HCT116 (cell line): ENCODE data around the gene LPAR1. TPM values are rescaled to one million over a fixed set of nuclear protein-coding genes. Genes with fewer than 3 reads are reported as not detected.

Experiments used
- ATAC-seq: fragments of 200-7000 bp; cut with Tn5 transposase; 2 replicates; pipeline ENCODE4 v1.9.1; 2020; ENCODE audit warnings: mild to moderate bottlenecking, moderate library complexity
- BruUV-seq: library from RNA; stranded (reverse); fragments of 400-500 nt; replicated peaks from 2 replicates; lab custom pipeline; 2021; lab: Mats Ljungman, UMichigan
- CTCF ChIA-PET: fragments of 300-600 bp; sonication (Branson Sonifier 250); formaldehyde crosslinking; loops from one replicate; lab custom pipeline; 2021; ENCODE audit warnings: antibody characterized with exemption; lab: Charles Lee
- POLR2A ChIA-PET: fragments of 300-600, 350-600 bp; sonication (Branson Sonifier 250); formaldehyde crosslinking; loops from one replicate; lab custom pipeline; 2021; ENCODE audit warnings: antibody characterized with exemption; lab: Charles Lee
- RAD21 ChIA-PET, 2 experiments: fragments of 300-600 bp; sonication (Branson Sonifier 250); formaldehyde crosslinking; loops; one replicate each; lab custom pipeline; 2023; ENCODE audit warnings: low total read pairs in 2 of 2; ENCODE audit not compliant: uncharacterized antibody in 2 of 2, unreplicated experiment in 2 of 2, low non-redundant PET in 1 of 2; lab: Charles Lee
- DNase-seq: peaks from one replicate; pipeline ENCODE4 v3.0.0-alpha.2; 2010; ENCODE audit warnings: low read depth, low spot score
- H2AFZ ChIP-seq: fragments of 200-600 bp; shearing (Covaris generic), sonication (generic); 2 replicates; pipeline ENCODE4 v1.6.1; 2017; ENCODE audit warnings: low read depth, mixed run types, mixed read lengths, antibody characterized with exemption, low read length; ENCODE audit not compliant: poor library complexity, severe bottlenecking
- H3K27ac ChIP-seq: 2 replicates; pipeline ENCODE4 v1.5.1; 2012; ENCODE audit warnings: low read depth, low read length
- H3K27me3 ChIP-seq: fragments of 200-600 bp; sonication (generic); 2 replicates; pipeline ENCODE4 v1.6.1; 2016; ENCODE audit warnings: mixed run types, low read length, mixed read lengths; ENCODE audit not compliant: insufficient read depth
- H3K36me3 ChIP-seq, 2 experiments: fragments of 200-500 bp in 1 of 2; fragments of 200-600 bp in 1 of 2; sonication (Bioruptor generic) in 1 of 2; sonication (generic) in 1 of 2; 2 replicates each; pipeline versions ENCODE4 v1.5.1 to v1.6.1; 2014 to 2016; ENCODE audit warnings: low read length in 2 of 2, inconsistent platforms in 1 of 2, mixed read lengths in 1 of 2, mixed run types in 1 of 2; ENCODE audit not compliant: insufficient read depth in 2 of 2, control insufficient read depth in 1 of 2
- H3K4me1 ChIP-seq, 2 experiments: fragments of 200-600 bp in 1 of 2; sonication (generic) in 1 of 2; 2 replicates each; pipeline versions ENCODE4 v1.5.1 to v1.6.1; 2012 to 2017; ENCODE audit warnings: low read length in 2 of 2, inconsistent platforms in 1 of 2, mild to moderate bottlenecking in 1 of 2, mixed read lengths in 1 of 2, mixed run types in 1 of 2, moderate library complexity in 1 of 2; ENCODE audit not compliant: insufficient read depth in 2 of 2, control insufficient read depth in 1 of 2
- H3K4me2 ChIP-seq: fragments of 200-600 bp; sonication (generic); 2 replicates; pipeline ENCODE4 v1.6.1; 2017; ENCODE audit warnings: mixed run types, low read length, mixed read lengths
- H3K4me3 ChIP-seq, 2 experiments: fragments of 200-600 bp in 1 of 2; sonication (generic) in 1 of 2; replicated peaks in 1 of 2; 2 replicates each; pipeline ENCODE4 v1.5.1; 2011 to 2016; ENCODE audit warnings: low read length in 2 of 2, control low read depth in 1 of 2, low read depth in 1 of 2, mild to moderate bottlenecking in 1 of 2, mixed read lengths in 1 of 2, mixed run types in 1 of 2
- H3K79me2 ChIP-seq: fragments of 200-600 bp; sonication (generic); 2 replicates; pipeline ENCODE4 v1.6.1; 2017; ENCODE audit warnings: mild to moderate bottlenecking, mixed run types, low read length, moderate library complexity, mixed read lengths; ENCODE audit not compliant: insufficient read depth
- H3K9ac ChIP-seq: fragments of 200-600 bp; sonication (generic); 2 replicates; pipeline ENCODE4 v1.6.1; 2016; ENCODE audit warnings: low read length, mixed read lengths
- H3K9me2 ChIP-seq: fragments of 200-600 bp; sonication (generic), shearing (Covaris generic); 2 replicates; pipeline ENCODE4 v1.6.1; 2017; ENCODE audit warnings: mixed run types, mild to moderate bottlenecking, moderate library complexity; ENCODE audit not compliant: insufficient read depth
- H3K9me3 ChIP-seq, 2 experiments: fragments of 200-500 bp in 1 of 2; fragments of 200-600 bp in 1 of 2; sonication (Bioruptor generic) in 1 of 2; sonication (generic) in 1 of 2; 2 replicates each; pipeline ENCODE4 v1.6.1; 2014 to 2017; ENCODE audit warnings: low read length in 2 of 2, mixed read lengths in 2 of 2, inconsistent platforms in 1 of 2, low read depth in 1 of 2, mild to moderate bottlenecking in 1 of 2, mixed run types in 1 of 2, moderate library complexity in 1 of 2; ENCODE audit not compliant: control insufficient read depth in 1 of 2, insufficient read depth in 1 of 2
- H4K20me1 ChIP-seq: fragments of 200-600 bp; sonication (generic), shearing (Covaris generic); 2 replicates; pipeline ENCODE4 v1.6.1; 2017; ENCODE audit warnings: mixed run types, mild to moderate bottlenecking, moderate library complexity; ENCODE audit not compliant: insufficient read depth
- CBX3 ChIP-seq: IDR thresholded peaks from 2 replicates; pipeline ENCODE4 v1.6.1; 2012; ENCODE audit warnings: low read depth
- ELF1 ChIP-seq: IDR thresholded peaks from 2 replicates; pipeline ENCODE4 v1.6.1; 2012; ENCODE audit warnings: low read depth, borderline replicate concordance
- EZH2 ChIP-seq: fragments of 200-600 bp; sonication (generic); IDR thresholded peaks from 2 replicates; pipeline ENCODE4 v1.6.1; 2017; ENCODE audit warnings: antibody characterized with exemption, mixed run types
- EZH2phosphoT487 ChIP-seq: fragments of 200-600 bp; IDR thresholded peaks from 2 replicates; pipeline ENCODE4 v1.6.1; 2018; ENCODE audit warnings: antibody characterized with exemption, borderline replicate concordance
- FOSL1 ChIP-seq: IDR thresholded peaks from 2 replicates; pipeline ENCODE4 v1.6.1; 2012; ENCODE audit warnings: low read depth
- intact Hi-C: fragments of 100-400 bp; cut with micrococcal nuclease; formaldehyde crosslinking; loops from 2 replicates; pipeline ENCODE4 v1.10.0; 2022
- total RNA-seq: library from RNA; stranded (reverse); gene quantifications from one replicate; pipeline ENCODE4 v1.2.1, GENCODE V29; 2021; ENCODE audit not compliant: unreplicated experiment
- TF ChIP-seq, protein P1 (sequence below), 3 experiments: fragments of 200-600 bp in 1 of 3; sonication (generic) in 1 of 3; IDR thresholded peaks in 2 of 3; conservative IDR thresholded peaks in 1 of 3; 2 replicates each; pipeline ENCODE4 v1.5.1; 2012 to 2017; ENCODE audit warnings: low read depth in 2 of 3, low read length in 2 of 3, antibody characterized with exemption in 1 of 3, borderline replicate concordance in 1 of 3, control low read depth in 1 of 3, mild to moderate bottlenecking in 1 of 3, mixed read lengths in 1 of 3, mixed run types in 1 of 3, moderate library complexity in 1 of 3; ENCODE audit not compliant: insufficient read depth in 1 of 3
- TF ChIP-seq, protein P2 (sequence below): IDR thresholded peaks from 2 replicates; pipeline ENCODE4 v1.6.1; 2012; ENCODE audit warnings: low read depth

Gene LPAR1
- total RNA-seq, 1 experiment from 2014 or later = 7.4 TPM

DNA sequence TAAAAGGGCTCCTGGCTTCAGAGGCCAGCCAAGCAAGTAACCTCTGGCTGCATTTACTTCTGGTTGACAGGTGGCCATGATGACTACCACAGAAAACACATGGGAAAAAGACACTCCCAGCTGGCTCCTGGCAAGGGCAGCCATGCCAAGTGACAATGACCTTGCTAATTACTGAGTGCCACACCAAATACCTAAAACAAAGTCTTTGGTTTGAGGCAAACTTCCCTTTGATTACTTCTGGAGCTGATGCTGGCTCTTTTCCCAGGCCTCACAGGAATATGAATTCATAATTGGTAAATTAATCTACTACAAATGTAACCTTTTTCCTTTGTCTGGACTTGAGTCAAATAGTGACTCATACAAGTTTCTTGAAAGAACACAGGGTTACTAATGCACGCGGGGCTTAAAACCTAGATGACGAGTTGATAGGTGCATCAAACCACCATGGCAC, 61.0 kb downstream of the LPAR1 start (continued):
- TF ChIP-seq, protein P1, sequence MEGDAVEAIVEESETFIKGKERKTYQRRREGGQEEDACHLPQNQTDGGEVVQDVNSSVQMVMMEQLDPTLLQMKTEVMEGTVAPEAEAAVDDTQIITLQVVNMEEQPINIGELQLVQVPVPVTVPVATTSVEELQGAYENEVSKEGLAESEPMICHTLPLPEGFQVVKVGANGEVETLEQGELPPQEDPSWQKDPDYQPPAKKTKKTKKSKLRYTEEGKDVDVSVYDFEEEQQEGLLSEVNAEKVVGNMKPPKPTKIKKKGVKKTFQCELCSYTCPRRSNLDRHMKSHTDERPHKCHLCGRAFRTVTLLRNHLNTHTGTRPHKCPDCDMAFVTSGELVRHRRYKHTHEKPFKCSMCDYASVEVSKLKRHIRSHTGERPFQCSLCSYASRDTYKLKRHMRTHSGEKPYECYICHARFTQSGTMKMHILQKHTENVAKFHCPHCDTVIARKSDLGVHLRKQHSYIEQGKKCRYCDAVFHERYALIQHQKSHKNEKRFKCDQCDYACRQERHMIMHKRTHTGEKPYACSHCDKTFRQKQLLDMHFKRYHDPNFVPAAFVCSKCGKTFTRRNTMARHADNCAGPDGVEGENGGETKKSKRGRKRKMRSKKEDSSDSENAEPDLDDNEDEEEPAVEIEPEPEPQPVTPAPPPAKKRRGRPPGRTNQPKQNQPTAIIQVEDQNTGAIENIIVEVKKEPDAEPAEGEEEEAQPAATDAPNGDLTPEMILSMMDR (IDR thresholded peaks at IDR 0.05 in 2 of 3, conservative IDR thresholded peaks at IDR 0.05 in 1 of 3; ENCODE audit: borderline replicate concordance in 1 of 3, insufficient read depth in 1 of 3, low read depth in 2 of 3, low read length in 2 of 3) = no peak

DNA sequence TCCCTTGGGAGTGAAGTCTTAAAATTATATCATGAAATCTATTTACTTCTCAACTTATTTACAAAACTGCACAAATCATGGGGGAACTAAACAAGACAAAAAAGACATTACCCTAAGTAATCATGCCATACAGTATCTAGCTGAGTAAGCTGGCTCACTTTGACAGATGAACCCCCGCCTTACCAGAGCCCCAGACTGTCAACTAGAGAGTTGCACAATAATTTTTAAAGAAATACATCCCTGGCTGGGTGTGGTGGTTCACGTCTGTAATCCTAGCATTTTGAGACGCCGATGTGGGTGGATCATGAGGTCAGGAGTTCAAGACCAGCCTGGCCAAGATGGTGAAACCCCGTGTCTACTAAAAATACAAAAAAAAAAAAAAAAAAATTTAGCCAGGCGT, 62.3 kb downstream of the LPAR1 start:
- Histone ChIP-seq H3K9me2 (no peaks in the 10 kb centered on the region), H3K4me2 (no peak overlapping the region), H3K4me3 (no peak overlapping the region), H4K20me1 (no peaks in the 10 kb centered on the region), H3K27ac (no peak overlapping the region), H3K4me1 (peaks cover 10 to 13% of the 10 kb centered on the region in 2 experiments), H3K36me3 (no peaks in the 10 kb centered on the region), H3K27me3 (no peaks in the 10 kb centered on the region), H3K79me2 (no peaks in the 10 kb centered on the region), H3K9ac (no peak overlapping the region), H3K9me3 (no peaks in the 10 kb centered on the region), H2AFZ (no peak overlapping the region)
- CTCF ChIA-PET = no interaction called here
- ATAC-seq (no peak), DNase-seq (no peak)
- POLR2A ChIA-PET = no interaction called here
- TF ChIP-seq CBX3 (no peak), ELF1 (no peak), EZH2phosphoT487 (no peak), EZH2 (no peak), FOSL1 (no peak)
- TF ChIP-seq, protein P2, sequence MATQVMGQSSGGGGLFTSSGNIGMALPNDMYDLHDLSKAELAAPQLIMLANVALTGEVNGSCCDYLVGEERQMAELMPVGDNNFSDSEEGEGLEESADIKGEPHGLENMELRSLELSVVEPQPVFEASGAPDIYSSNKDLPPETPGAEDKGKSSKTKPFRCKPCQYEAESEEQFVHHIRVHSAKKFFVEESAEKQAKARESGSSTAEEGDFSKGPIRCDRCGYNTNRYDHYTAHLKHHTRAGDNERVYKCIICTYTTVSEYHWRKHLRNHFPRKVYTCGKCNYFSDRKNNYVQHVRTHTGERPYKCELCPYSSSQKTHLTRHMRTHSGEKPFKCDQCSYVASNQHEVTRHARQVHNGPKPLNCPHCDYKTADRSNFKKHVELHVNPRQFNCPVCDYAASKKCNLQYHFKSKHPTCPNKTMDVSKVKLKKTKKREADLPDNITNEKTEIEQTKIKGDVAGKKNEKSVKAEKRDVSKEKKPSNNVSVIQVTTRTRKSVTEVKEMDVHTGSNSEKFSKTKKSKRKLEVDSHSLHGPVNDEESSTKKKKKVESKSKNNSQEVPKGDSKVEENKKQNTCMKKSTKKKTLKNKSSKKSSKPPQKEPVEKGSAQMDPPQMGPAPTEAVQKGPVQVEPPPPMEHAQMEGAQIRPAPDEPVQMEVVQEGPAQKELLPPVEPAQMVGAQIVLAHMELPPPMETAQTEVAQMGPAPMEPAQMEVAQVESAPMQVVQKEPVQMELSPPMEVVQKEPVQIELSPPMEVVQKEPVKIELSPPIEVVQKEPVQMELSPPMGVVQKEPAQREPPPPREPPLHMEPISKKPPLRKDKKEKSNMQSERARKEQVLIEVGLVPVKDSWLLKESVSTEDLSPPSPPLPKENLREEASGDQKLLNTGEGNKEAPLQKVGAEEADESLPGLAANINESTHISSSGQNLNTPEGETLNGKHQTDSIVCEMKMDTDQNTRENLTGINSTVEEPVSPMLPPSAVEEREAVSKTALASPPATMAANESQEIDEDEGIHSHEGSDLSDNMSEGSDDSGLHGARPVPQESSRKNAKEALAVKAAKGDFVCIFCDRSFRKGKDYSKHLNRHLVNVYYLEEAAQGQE = no peak
- RAD21 ChIA-PET = interaction anchor here in 1 of 2 experiments (0.6 kb wide), 1 partner anchor 265 kb away, joined by 3 read pairs; no protein-coding TSS in a partner anchor
- intact Hi-C loops = no loop called here
- BruUV-seq = no TSS peak
